Neural crest cell (in vitro differentiated cells): ENCODE data around the gene ABAT. TPM values are rescaled to one million over a fixed set of nuclear protein-coding genes. Genes with fewer than 3 reads are reported as not detected.

Source experiments
- DNase-seq: peaks from one replicate; pipeline ENCODE4 v3.0.0; 2021; ENCODE audit warnings: low read depth, mixed read lengths, low spot score
- H3K27ac Mint-ChIP-seq: one replicate; pipeline ENCODE4 v1.8.0; 2021; ENCODE audit warnings: mild to moderate bottlenecking, mixed read lengths; ENCODE audit not compliant: unreplicated experiment
- H3K27me3 Mint-ChIP-seq: 2 replicates; pipeline ENCODE4 v1.8.0; 2021; ENCODE audit warnings: low read depth, mild to moderate bottlenecking, mixed read lengths
- H3K36me3 Mint-ChIP-seq: 2 replicates; pipeline ENCODE4 v1.8.0; 2021; ENCODE audit warnings: low read depth, mild to moderate bottlenecking, mixed read lengths
- H3K4me1 Mint-ChIP-seq: 2 replicates; pipeline ENCODE4 v1.8.0; 2021; ENCODE audit warnings: mixed read lengths
- H3K4me3 Mint-ChIP-seq: one replicate; pipeline ENCODE4 v1.8.0; 2021; ENCODE audit warnings: mild to moderate bottlenecking, mixed read lengths
- H3K9me3 Mint-ChIP-seq: 2 replicates; pipeline ENCODE4 v1.8.0; 2021; ENCODE audit warnings: mixed read lengths
- total RNA-seq: library from RNA; stranded (reverse); gene quantifications from 2 replicates; pipeline ENCODE4 v1.2.1, GENCODE V29; 2021
- TF ChIP-seq, protein P1 (sequence below): fragments of 200-600 bp; sonication (generic); conservative IDR thresholded peaks from 2 replicates; pipeline ENCODE4 v1.5.0; 2021; ENCODE audit warnings: antibody characterized with exemption, mild to moderate bottlenecking

The ABAT gene
- total RNA-seq, 1 donor from 2014 or later: 35.2 TPM

DNA sequence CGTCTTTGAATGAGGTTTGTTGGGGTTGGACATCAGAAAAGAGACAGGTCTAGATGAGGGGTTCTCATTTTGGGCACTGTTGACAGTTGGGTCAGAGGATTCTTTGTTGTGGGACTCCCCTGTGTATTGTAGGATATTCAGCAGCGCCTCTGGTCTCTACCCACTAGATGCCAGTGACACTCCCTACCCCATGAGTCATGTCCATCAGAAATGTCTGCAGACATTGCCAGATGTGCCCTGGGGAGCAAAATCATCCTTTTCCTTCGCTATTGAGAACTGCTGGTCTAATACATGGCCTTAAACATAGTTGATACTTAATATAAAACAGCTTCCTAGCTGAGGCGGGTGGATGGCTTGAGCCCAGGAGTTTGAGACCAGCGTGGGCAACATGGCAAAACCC, 3.1 kb downstream of the ABAT start:
- Mint-ChIP-seq H3K27me3 (peaks cover 7% of the 10 kb centered on the region), H3K4me3 (peak overlapping the region; percentile 56), H3K27ac (no peak overlapping the region), H3K9me3 (peaks cover 4% of the 10 kb centered on the region), H3K4me1 (peaks cover 36% of the 10 kb centered on the region), H3K36me3 (peaks cover 10% of the 10 kb centered on the region)
- DNase-seq: no peak
- TF ChIP-seq, protein P1, sequence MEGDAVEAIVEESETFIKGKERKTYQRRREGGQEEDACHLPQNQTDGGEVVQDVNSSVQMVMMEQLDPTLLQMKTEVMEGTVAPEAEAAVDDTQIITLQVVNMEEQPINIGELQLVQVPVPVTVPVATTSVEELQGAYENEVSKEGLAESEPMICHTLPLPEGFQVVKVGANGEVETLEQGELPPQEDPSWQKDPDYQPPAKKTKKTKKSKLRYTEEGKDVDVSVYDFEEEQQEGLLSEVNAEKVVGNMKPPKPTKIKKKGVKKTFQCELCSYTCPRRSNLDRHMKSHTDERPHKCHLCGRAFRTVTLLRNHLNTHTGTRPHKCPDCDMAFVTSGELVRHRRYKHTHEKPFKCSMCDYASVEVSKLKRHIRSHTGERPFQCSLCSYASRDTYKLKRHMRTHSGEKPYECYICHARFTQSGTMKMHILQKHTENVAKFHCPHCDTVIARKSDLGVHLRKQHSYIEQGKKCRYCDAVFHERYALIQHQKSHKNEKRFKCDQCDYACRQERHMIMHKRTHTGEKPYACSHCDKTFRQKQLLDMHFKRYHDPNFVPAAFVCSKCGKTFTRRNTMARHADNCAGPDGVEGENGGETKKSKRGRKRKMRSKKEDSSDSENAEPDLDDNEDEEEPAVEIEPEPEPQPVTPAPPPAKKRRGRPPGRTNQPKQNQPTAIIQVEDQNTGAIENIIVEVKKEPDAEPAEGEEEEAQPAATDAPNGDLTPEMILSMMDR: no peak

DNA sequence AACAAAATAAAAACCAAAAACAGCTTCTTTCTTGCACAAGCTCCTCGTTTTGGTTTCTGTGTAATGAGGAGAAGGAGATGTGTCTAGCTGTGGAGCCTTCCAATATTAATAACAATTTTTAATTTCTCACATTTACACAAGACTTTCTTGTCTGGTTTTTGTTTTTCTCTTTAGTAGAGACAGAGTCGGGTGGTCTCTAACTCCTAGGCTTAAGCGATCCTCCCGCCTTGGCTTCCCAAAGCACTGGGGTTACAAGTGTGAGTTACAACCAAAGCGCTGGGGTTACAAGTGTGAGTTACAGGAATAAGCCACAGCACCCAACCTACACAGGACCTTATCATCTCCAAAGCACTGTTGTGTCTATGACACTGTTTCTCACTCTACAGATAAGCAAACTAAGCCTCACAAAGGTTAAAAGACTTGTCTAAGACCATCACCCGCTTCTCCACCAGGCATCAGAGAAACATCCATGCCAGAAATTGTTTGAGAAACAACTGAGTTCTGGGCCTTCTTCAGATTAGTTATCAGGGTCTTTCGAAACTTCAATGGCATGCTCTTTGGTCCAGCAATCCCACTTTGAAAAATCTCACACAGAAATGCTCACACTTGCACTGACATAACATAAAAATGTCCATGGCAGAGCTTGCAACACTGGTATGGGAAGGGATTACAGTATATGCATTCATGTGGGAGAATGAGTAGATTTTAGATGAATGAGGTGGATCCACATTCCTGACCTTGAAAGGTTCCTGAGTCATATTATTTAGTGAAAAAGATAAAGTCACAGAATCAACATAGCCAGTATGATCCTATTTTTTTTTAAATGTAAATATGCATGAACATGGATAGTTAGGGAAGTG, 3.9 kb downstream of the ABAT start:
- peak overlapping the region; percentile 19 for H3K4me3 Mint-ChIP-seq
- peaks cover 4% of the 10 kb centered on the region for H3K9me3 Mint-ChIP-seq
- peaks cover 7% of the 10 kb centered on the region for H3K27me3 Mint-ChIP-seq
- no peak for DNase-seq
- TF ChIP-seq, protein P1: no peak
- peaks cover 41% of the 10 kb centered on the region for H3K4me1 Mint-ChIP-seq
- H3K27ac Mint-ChIP-seq: no peak overlapping the region
- H3K36me3 Mint-ChIP-seq: peaks cover 10% of the 10 kb centered on the region

DNA sequence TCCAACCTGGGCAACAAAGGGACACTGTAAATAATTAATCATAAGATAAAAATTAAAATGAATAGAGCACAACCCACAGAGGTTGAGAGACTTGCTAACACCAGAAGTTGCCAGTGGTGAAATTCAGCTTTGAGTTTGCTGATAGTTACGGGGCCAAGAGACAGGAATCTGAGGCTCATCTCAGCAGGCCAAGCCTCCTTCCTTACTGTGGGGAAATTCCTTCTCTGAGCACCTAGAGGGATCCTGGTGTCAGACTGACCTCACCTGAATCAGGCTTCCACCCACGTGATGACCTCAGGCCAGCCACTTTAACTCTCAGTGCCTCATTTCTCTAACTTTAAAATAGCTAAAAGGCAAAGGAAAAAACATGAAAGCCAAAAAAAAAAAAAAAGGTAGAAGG, 4.7 kb downstream of the ABAT start:
- Mint-ChIP-seq H3K27ac (no peak overlapping the region), H3K36me3 (peaks cover 10% of the 10 kb centered on the region), H3K27me3 (peaks cover 3% of the 10 kb centered on the region), H3K9me3 (peaks cover 4% of the 10 kb centered on the region), H3K4me1 (peaks cover 41% of the 10 kb centered on the region), H3K4me3 (no peak overlapping the region)
- TF ChIP-seq, protein P1: no peak
- DNase-seq: no peak

DNA sequence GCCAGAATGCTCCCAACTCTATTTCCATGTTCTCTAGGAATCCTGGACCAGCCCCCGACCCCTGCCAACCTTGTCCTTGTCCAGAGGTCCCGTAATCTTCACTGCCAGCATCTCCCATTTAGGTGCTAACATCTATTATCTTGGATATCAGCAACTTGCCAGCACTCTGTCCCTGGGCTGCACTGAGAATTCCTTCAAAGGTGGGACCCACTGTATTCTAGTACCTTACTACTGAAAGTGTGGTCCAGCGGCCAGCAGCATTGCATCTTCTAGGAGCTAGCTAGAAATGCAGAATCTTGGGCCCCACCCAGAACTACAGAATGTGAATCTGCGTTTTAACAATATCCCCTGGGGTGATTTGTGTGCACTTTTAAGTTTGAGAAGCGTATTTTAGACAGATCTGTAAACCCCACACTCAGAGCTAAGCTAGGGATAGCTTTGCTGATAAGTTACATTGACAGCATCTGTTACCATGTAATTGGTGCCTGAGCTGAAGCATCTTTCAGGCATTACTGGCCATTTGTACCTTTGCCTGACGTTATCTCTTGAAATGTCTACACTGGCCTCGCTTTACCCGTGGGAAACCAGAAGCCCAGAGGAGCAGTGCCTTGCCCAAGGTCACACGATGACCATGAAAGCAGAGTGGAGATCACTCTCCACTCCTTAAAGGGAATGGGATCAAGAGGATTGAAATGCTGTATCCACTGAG, 8.3 kb downstream of the ABAT start:
- H3K36me3 Mint-ChIP-seq: peaks cover 13% of the 10 kb centered on the region
- no peaks in the 10 kb centered on the region for H3K27me3 Mint-ChIP-seq
- DNase-seq: no peak
- H3K9me3 Mint-ChIP-seq: peaks cover 4% of the 10 kb centered on the region
- H3K4me3 Mint-ChIP-seq: no peak overlapping the region
- peaks cover 42% of the 10 kb centered on the region for H3K4me1 Mint-ChIP-seq
- no peak overlapping the region for H3K27ac Mint-ChIP-seq
- TF ChIP-seq, protein P1: no peak

DNA sequence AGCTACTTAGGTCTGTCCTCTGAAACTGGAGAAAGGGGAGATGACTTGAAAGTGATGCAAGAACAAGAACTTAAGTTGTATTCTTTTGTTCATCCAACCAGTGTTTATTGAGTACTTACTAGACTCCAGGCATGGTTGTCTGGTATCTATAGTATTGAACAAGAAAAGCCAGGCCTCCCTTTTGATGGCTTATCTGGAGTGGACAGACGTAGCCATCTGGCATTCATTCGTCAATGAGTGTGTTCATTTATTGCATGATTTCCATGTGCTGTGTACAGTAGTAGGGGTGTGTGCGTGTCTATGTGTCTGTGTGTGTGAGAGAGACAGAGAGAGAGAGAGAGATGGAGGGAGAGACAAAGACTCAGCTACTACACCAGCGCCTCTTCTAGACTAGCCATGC, 9.2 kb downstream of the ABAT start:
- Mint-ChIP-seq H3K4me3 (no peak overlapping the region), H3K27me3 (no peaks in the 10 kb centered on the region), H3K9me3 (peaks cover 4% of the 10 kb centered on the region), H3K27ac (peak overlapping the region; percentile 4), H3K36me3 (peaks cover 12% of the 10 kb centered on the region), H3K4me1 (peaks cover 42% of the 10 kb centered on the region)
- TF ChIP-seq, protein P1: no peak
- no peak for DNase-seq
